Stimulated activated CD8-positive, alpha-beta memory T cell treated with anti-CD3 and anti-CD28 coated beads, Interleukin-12 subunit alpha, Interleukin-12 subunit beta, amount 100 ng/mL, for 24 hours (primary cell): Measurements from ENCODE around the gene SBK2.
"Not testable (repeated sequence)": the region's sequence is repeated elsewhere in the genome, so short reads cannot be mapped to it uniquely, and the experiment has no call there.

Experiments
- DNase-seq: peaks from one replicate; pipeline ENCODE4 v3.0.0-alpha.2; 2020; ENCODE audit errors: extremely low read depth

The SBK2 gene

GRCh38 chr19:55535965-55536350 lies 975 bp downstream of the SBK2 start:
- DNase-seq = no peak

DNA sequence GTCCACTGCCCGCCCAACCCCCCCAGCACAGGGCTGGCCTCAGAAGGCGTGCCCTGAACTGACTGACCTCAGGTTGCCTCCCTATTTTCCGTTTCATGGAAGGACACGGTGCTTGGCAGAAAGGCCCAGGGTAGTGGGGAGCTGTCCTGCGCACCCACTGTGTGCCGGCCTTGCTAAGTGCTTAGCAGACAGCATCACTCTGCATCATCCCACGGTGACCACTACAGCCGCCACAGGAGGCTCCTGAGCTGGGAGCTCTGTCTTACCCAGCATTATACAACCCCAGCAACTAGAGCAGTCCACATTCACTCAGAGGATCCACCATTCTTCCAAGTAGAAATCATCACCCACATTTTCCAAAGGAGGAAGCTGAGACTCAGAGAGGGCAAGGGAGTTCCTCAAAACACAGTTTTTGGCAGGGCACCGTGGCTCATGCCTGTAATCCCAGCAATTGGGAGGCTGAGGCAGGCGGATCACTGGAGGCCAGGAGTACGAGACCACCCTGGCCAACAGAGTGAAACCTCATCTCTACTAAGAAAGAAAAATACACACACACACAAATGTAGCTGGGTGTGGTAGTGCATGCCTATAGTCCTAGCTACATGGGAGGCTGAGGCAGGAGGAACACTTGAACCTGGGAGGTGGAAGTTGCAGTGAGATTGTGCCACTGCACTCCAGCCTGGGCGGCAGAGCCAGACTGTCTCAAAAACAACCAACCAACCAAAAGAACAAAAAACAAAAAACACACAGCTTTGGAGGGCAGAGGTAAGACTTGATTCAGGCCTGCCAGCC lies 1.6 kb downstream of the SBK2 start:
- no peak for DNase-seq

GRCh38 chr19:55534280-55534679 lies 2.7 kb downstream of the SBK2 start:
- not testable (repeated sequence) for DNase-seq

GRCh38 chr19:55530996-55531395 lies 5.9 kb downstream of the SBK2 start:
- no peak for DNase-seq

GRCh38 chr19:55529636-55530234 lies 7.2 kb downstream of the SBK2 start:
- no peak for DNase-seq

GRCh38 chr19:55528030-55528803 lies 8.7 kb downstream of the SBK2 start:
- no peak for DNase-seq

- no peak for DNase-seq
Measured at GRCh38 chr19:55527197-55528029, 9.5 kb downstream of the SBK2 start.

GRCh38 chr19:55526216-55527196 lies 10.4 kb downstream of the SBK2 start:
- no peak for DNase-seq

DNA sequence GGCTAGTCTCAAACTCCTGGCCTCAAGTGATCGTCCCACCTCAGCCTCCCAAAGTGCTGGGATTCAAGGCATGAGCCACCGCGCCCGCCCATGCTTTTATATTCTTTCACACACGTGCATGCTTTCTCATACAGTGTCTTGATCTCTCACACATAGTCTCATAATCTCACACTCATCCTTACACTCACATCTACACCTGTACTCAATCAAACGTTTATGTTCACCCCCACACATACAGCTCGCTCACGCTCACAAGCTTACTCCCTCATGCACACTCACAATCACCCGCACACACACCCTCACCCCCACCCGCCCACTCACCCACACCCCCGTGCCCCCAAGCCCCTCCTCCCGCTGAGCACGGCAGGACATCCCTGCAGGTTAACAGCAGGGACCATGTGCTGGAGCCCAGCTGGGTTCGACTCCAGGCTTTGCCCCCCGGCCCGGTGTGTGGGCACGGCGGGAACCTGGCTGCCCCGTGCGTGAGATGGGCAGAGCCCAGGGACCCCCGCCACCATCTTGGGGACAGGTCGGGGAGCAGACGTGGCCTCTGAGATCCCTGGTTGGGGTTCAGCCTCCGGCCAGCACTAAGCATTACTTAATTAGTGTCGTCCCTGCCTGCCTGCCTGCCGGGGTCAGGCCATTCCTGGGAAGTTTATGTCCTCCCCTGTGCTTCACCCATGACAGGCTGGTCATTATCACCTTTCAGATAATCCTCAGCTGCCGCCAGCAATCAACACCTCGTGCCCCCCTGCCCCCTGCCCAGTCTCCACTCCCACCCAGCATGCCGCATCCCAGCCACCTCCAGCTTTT lies 11.4 kb downstream of the SBK2 start:
- no peak for DNase-seq

- no peak for DNase-seq
Measured at GRCh38 chr19:55520691-55521292, 16.1 kb downstream of the SBK2 start.

DNA sequence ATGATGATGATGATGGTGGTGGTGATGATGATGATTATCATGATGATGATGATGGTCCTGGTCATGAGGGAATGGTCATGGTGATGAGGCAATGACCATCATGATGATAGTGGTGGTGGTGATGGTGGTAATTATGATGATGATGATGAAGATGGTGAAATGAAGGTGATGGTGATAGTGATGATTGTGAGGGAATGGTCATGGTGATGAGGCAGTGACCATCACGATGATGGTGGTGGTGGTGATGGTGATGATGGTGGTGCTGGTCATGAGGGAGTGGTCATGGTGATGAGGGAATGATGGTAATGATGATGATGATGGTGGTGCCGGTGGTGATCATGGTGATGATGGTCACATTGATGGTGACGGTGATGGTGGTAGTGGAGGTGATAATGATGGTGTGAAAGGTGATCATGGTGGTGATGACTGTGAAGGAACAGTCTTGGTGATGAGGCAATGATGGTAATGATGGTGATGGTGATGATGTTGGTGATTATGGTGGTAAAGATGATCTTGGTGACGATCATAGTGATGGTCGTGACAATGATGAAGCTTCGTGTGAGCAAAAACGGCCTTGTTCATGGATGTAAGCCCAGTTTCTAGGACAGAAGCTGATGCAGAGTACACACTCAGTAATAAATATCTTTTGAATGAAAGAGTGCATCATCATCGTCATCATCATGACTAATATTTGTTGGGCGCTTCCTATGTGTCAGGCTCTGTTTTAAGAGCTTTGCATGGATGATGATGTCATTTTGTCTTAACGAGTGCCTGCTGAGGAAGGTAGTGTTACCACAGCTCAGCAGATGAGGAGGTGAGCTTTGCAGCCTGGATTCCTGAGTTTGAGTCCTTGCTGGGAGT lies 17.3 kb downstream of the SBK2 start:
- no peak for DNase-seq

- DNase-seq = peak; percentile 71
Measured at GRCh38 chr19:55516878-55517620, 19.9 kb downstream of the SBK2 start.

GRCh38 chr19:55508120-55508519 lies 28.8 kb downstream of the SBK2 start:
- DNase-seq = no peak

GRCh38 chr19:55504981-55505380 lies 32.0 kb downstream of the SBK2 start:
- no peak for DNase-seq

- no peak for DNase-seq
Measured at GRCh38 chr19:55504252-55504603, 32.7 kb downstream of the SBK2 start.

- peak; percentile 78 for DNase-seq
Measured at GRCh38 chr19:55503502-55504251, 33.3 kb downstream of the SBK2 start.

DNA sequence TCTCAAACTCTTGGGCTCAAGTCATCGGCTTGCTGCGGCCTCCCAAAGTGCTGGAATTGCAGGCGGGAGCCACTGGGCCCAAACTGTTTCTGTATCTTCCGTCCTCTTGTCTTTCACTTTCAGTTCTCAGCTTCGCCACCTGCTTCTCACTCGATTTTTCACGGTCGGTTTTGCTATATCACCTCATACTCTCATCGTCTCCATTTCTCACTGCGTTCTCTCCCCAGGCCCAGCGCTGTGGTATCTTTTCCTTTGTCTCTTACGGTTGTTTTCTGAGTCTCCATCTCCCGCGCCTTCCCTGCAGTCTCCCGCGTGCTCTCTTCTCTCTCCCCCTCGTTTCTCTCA lies 33.8 kb downstream of the SBK2 start:
- DNase-seq = no peak
